ENCODE data around the gene ATP10B.
A peak's percentile ranks its signal among the peaks of the same experiment; 100 is the strongest.

The ATP10B gene

GRCh38 chr5:160629003-160629402 is 223.0 kb downstream of the ATP10B start:
- no peak for TF ChIP-seq CTCF (IDR thresholded peaks at IDR 0.05; ENCODE audit: insufficient read depth, low read depth, low read length, missing control alignments)
- no peak overlapping the region for H3K4me3 ChIP-seq (ENCODE audit: low read length)

GRCh38 chr5:160628619-160628968 is 223.4 kb downstream of the ATP10B start:
- DNase-seq (ENCODE audit: low read depth) = no peak
- no peak for TF ChIP-seq CTCF (IDR thresholded peaks at IDR 0.05; ENCODE audit: insufficient read depth, low read depth, low read length, missing control alignments)
- no peak overlapping the region for H3K4me3 ChIP-seq (ENCODE audit: low read length)

More at GRCh38 chr5:160629003-160629402, 223.0 kb downstream of the ATP10B start:
- no peak for DNase-seq (ENCODE audit: low read depth)

- TF ChIP-seq CTCF (IDR thresholded peaks at IDR 0.05; ENCODE audit: insufficient read depth, low read depth, low read length, missing control alignments) = no peak
- H3K4me3 ChIP-seq (ENCODE audit: low read length) = no peak overlapping the region
- DNase-seq (ENCODE audit: low read depth) = no peak
Measured at GRCh38 chr5:160627921-160628618, 223.9 kb downstream of the ATP10B start.

GRCh38 chr5:160626322-160626721 is 225.7 kb downstream of the ATP10B start:
- TF ChIP-seq CTCF (IDR thresholded peaks at IDR 0.05; ENCODE audit: insufficient read depth, low read depth, low read length, missing control alignments) = no peak
- no peak overlapping the region for H3K4me3 ChIP-seq (ENCODE audit: low read length)
- no peak for DNase-seq (ENCODE audit: low read depth)

- H3K4me3 ChIP-seq (ENCODE audit: low read length) = no peak overlapping the region
- DNase-seq (ENCODE audit: low read depth) = peak; percentile 11
- TF ChIP-seq CTCF (IDR thresholded peaks at IDR 0.05; ENCODE audit: insufficient read depth, low read depth, low read length, missing control alignments) = no peak
Measured at GRCh38 chr5:160621526-160621925, 230.5 kb downstream of the ATP10B start.

GRCh38 chr5:160620401-160620800 is 231.6 kb downstream of the ATP10B start:
- H3K4me3 ChIP-seq (ENCODE audit: low read length) = no peak overlapping the region
- DNase-seq (ENCODE audit: low read depth) = no peak
- TF ChIP-seq CTCF (IDR thresholded peaks at IDR 0.05; ENCODE audit: insufficient read depth, low read depth, low read length, missing control alignments) = no peak

GRCh38 chr5:160619381-160619780 is 232.6 kb downstream of the ATP10B start:
- no peak for DNase-seq (ENCODE audit: low read depth)
- no peak overlapping the region for H3K4me3 ChIP-seq (ENCODE audit: low read length)
- no peak for TF ChIP-seq CTCF (IDR thresholded peaks at IDR 0.05; ENCODE audit: insufficient read depth, low read depth, low read length, missing control alignments)

All from epithelial cell of esophagus (primary cell).